Effector memory CD4-positive, alpha-beta T cell (primary cell): Measurements from ENCODE around the gene MOGAT1.

Experiments used
- DNase-seq, 3 donors: peaks; one replicate each; pipeline ENCODE4 v3.0.0-alpha.2; 2020
- H3K27ac ChIP-seq: 2 replicates; pipeline ENCODE4 v1.7.0; 2013; ENCODE audit warnings: mild to moderate bottlenecking, low read length, moderate library complexity; ENCODE audit not compliant: insufficient read depth, poor library complexity, severe bottlenecking
- H3K27me3 ChIP-seq: replicated peaks from 2 replicates; pipeline ENCODE4 v1.7.0; 2013; ENCODE audit warnings: mild to moderate bottlenecking, low read length; ENCODE audit not compliant: insufficient read depth, control insufficient read depth, poor library complexity, severe bottlenecking
- H3K36me3 ChIP-seq: 2 replicates; pipeline ENCODE4 v1.7.0; 2013; ENCODE audit warnings: mild to moderate bottlenecking, low read length, moderate library complexity; ENCODE audit not compliant: control insufficient read depth, insufficient read depth
- H3K4me1 ChIP-seq: 2 replicates; pipeline ENCODE4 v1.7.0; 2013; ENCODE audit warnings: low read length, mild to moderate bottlenecking; ENCODE audit not compliant: control insufficient read depth, insufficient read depth, poor library complexity, severe bottlenecking
- H3K4me3 ChIP-seq: 2 replicates; pipeline ENCODE4 v1.7.0; 2013; ENCODE audit warnings: low read length, low read depth, mild to moderate bottlenecking; ENCODE audit not compliant: insufficient read depth, poor library complexity, severe bottlenecking
- H3K9me3 ChIP-seq: 2 replicates; pipeline ENCODE4 v1.7.0; 2013; ENCODE audit warnings: mild to moderate bottlenecking, low read length, moderate library complexity; ENCODE audit not compliant: control insufficient read depth
- total RNA-seq, 3 donors: gene quantifications; one replicate each; lab custom pipeline; 2026; lab: John Stamatoyannopoulos, UW

Gene MOGAT1
- total RNA-seq, result 0 reads per million in 3 donors

GRCh38 chr2:222671259-222672067 is at the start of gene MOGAT1:
Gene MOGAT1 (plus strand): TSS chr2:222671658. CDS start chr2:222671786, 128 bp downstream.
- no peak within 1 kb of the TSS for H3K27ac ChIP-seq
- H3K36me3 ChIP-seq, result no peaks in the 10 kb centered on the region
- peaks cover 2% of the 10 kb centered on the region for H3K4me1 ChIP-seq
- H3K9me3 ChIP-seq, result no peaks in the 10 kb centered on the region
- H3K27me3 ChIP-seq, result no peaks in the 10 kb centered on the region
- DNase-seq, result no peak
- no peak within 1 kb of the TSS for H3K4me3 ChIP-seq

- no peak for DNase-seq
- Histone ChIP-seq H3K36me3 (peaks cover 45% of the 10 kb centered on the region), H3K4me3 (no peak overlapping the region)
These were observed 49.6 kb upstream of the MOGAT1 start for GRCh38 chr2:222621893-222622292.

GRCh38 chr2:222622910-222623309 is 48.5 kb upstream of the MOGAT1 start:
- Histone ChIP-seq H3K36me3 (peaks cover 45% of the 10 kb centered on the region), H3K4me3 (no peak overlapping the region), H3K27ac (no peak overlapping the region), H3K4me1 (no peaks in the 10 kb centered on the region), H3K9me3 (no peaks in the 10 kb centered on the region), H3K27me3 (no peaks in the 10 kb centered on the region)
- no peak for DNase-seq

More at GRCh38 chr2:222621893-222622292, 49.6 kb upstream of the MOGAT1 start:
- Histone ChIP-seq H3K9me3 (no peaks in the 10 kb centered on the region), H3K27ac (no peak overlapping the region), H3K27me3 (no peaks in the 10 kb centered on the region), H3K4me1 (no peaks in the 10 kb centered on the region)

- no peaks in the 10 kb centered on the region for H3K4me1 ChIP-seq
- H3K36me3 ChIP-seq, result peaks cover 53% of the 10 kb centered on the region
- no peak overlapping the region for H3K4me3 ChIP-seq
- no peak overlapping the region for H3K27ac ChIP-seq
- no peaks in the 10 kb centered on the region for H3K9me3 ChIP-seq
- DNase-seq, result no peak
- H3K27me3 ChIP-seq, result no peaks in the 10 kb centered on the region
These were observed 47.6 kb upstream of the MOGAT1 start for GRCh38 chr2:222623756-222624309.

- no peak for DNase-seq
- peaks cover 70% of the 10 kb centered on the region for H3K36me3 ChIP-seq
- H3K9me3 ChIP-seq, result no peaks in the 10 kb centered on the region
- no peaks in the 10 kb centered on the region for H3K4me1 ChIP-seq
- no peaks in the 10 kb centered on the region for H3K27me3 ChIP-seq
- no peak overlapping the region for H3K4me3 ChIP-seq
- no peak overlapping the region for H3K27ac ChIP-seq
These were observed 43.7 kb upstream of the MOGAT1 start for GRCh38 chr2:222627764-222628163.

GRCh38 chr2:222635295-222635694 is 36.2 kb upstream of the MOGAT1 start:
- no peaks in the 10 kb centered on the region for H3K4me1 ChIP-seq
- H3K36me3 ChIP-seq, result peaks cover 73% of the 10 kb centered on the region
- no peak overlapping the region for H3K4me3 ChIP-seq
- no peaks in the 10 kb centered on the region for H3K9me3 ChIP-seq
- no peaks in the 10 kb centered on the region for H3K27me3 ChIP-seq
- no peak overlapping the region for H3K27ac ChIP-seq
- DNase-seq, result no peak

- no peak overlapping the region for H3K27ac ChIP-seq
- DNase-seq, result no peak
- H3K4me1 ChIP-seq, result no peaks in the 10 kb centered on the region
- H3K4me3 ChIP-seq, result no peak overlapping the region
- H3K9me3 ChIP-seq, result no peaks in the 10 kb centered on the region
- no peaks in the 10 kb centered on the region for H3K27me3 ChIP-seq
- H3K36me3 ChIP-seq, result peaks cover 67% of the 10 kb centered on the region
These were observed 34.4 kb upstream of the MOGAT1 start for GRCh38 chr2:222637067-222637466.

- Histone ChIP-seq H3K27me3 (no peaks in the 10 kb centered on the region), H3K4me1 (no peaks in the 10 kb centered on the region), H3K36me3 (peaks cover 52% of the 10 kb centered on the region), H3K27ac (no peak overlapping the region), H3K9me3 (no peaks in the 10 kb centered on the region), H3K4me3 (no peak overlapping the region)
- DNase-seq, result no peak
These were observed 30.1 kb upstream of the MOGAT1 start for GRCh38 chr2:222641336-222641735.

GRCh38 chr2:222643134-222643533 is 28.3 kb upstream of the MOGAT1 start:
- no peak overlapping the region for H3K4me3 ChIP-seq
- H3K36me3 ChIP-seq, result peaks cover 46% of the 10 kb centered on the region
- no peak for DNase-seq

GRCh38 chr2:222646008-222646407 is 25.4 kb upstream of the MOGAT1 start:
- no peaks in the 10 kb centered on the region for H3K27me3 ChIP-seq
- no peak for DNase-seq
- no peaks in the 10 kb centered on the region for H3K4me1 ChIP-seq
- H3K4me3 ChIP-seq, result no peak overlapping the region
- H3K36me3 ChIP-seq, result peaks cover 19% of the 10 kb centered on the region
- H3K9me3 ChIP-seq, result no peaks in the 10 kb centered on the region
- no peak overlapping the region for H3K27ac ChIP-seq

More at GRCh38 chr2:222643134-222643533, 28.3 kb upstream of the MOGAT1 start:
- no peak overlapping the region for H3K27ac ChIP-seq
- no peaks in the 10 kb centered on the region for H3K27me3 ChIP-seq
- no peaks in the 10 kb centered on the region for H3K9me3 ChIP-seq
- H3K4me1 ChIP-seq, result no peaks in the 10 kb centered on the region
